ENCODE results near the gene DGKZ.

Gene DGKZ

GRCh38 chr11:46414466-46414796 is 67.2 kb downstream of the DGKZ start:
- DNase-seq (ENCODE audit: low read depth) = no peak
- H3K4me3 ChIP-seq (ENCODE audit: low read depth, low read length) = no peak overlapping the region
- TF ChIP-seq POLR2A (IDR thresholded peaks at IDR 0.05; ENCODE audit: extremely low read depth, insufficient read length) (no peak), CTCF (IDR thresholded peaks at IDR 0.05; ENCODE audit: low read depth, low read length) (no peak), MYC (IDR thresholded peaks at IDR 0.05; ENCODE audit: low read depth, low read length) (no peak), MAX (IDR thresholded peaks at IDR 0.05; ENCODE audit: low read depth, low read length) (no peak)

- no peak for DNase-seq (ENCODE audit: low read depth)
- H3K4me3 ChIP-seq (ENCODE audit: low read depth, low read length) = no peak overlapping the region
- TF ChIP-seq CTCF (IDR thresholded peaks at IDR 0.05; ENCODE audit: low read depth, low read length) (no peak), POLR2A (IDR thresholded peaks at IDR 0.05; ENCODE audit: extremely low read depth, insufficient read length) (no peak)
Observed at GRCh38 chr11:46414879-46415278, 67.6 kb downstream of the DGKZ start.

- no peak for DNase-seq (ENCODE audit: low read depth)
- no peak overlapping the region for H3K4me3 ChIP-seq (ENCODE audit: low read depth, low read length)
- no peak for TF ChIP-seq MAX (IDR thresholded peaks at IDR 0.05; ENCODE audit: low read depth, low read length)
- TF ChIP-seq CTCF (IDR thresholded peaks at IDR 0.05; ENCODE audit: low read depth, low read length) = no peak
- TF ChIP-seq MYC (IDR thresholded peaks at IDR 0.05; ENCODE audit: low read depth, low read length) = no peak
- TF ChIP-seq POLR2A (IDR thresholded peaks at IDR 0.05; ENCODE audit: extremely low read depth, insufficient read length) = no peak
Observed at GRCh38 chr11:46417711-46418110, 70.4 kb downstream of the DGKZ start.

GRCh38 chr11:46418751-46419150 is 71.5 kb downstream of the DGKZ start:
- TF ChIP-seq MAX (IDR thresholded peaks at IDR 0.05; ENCODE audit: low read depth, low read length) (no peak), MYC (IDR thresholded peaks at IDR 0.05; ENCODE audit: low read depth, low read length) (no peak), CTCF (IDR thresholded peaks at IDR 0.05; ENCODE audit: low read depth, low read length) (no peak), POLR2A (IDR thresholded peaks at IDR 0.05; ENCODE audit: extremely low read depth, insufficient read length) (no peak)
- H3K4me3 ChIP-seq (ENCODE audit: low read depth, low read length) = no peak overlapping the region
- no peak for DNase-seq (ENCODE audit: low read depth)

- no peak overlapping the region for H3K4me3 ChIP-seq (ENCODE audit: low read depth, low read length)
- TF ChIP-seq MAX (IDR thresholded peaks at IDR 0.05; ENCODE audit: low read depth, low read length) (no peak), MYC (IDR thresholded peaks at IDR 0.05; ENCODE audit: low read depth, low read length) (no peak), POLR2A (IDR thresholded peaks at IDR 0.05; ENCODE audit: extremely low read depth, insufficient read length) (no peak)
- DNase-seq (ENCODE audit: low read depth) = no peak
Observed at GRCh38 chr11:46420513-46420912, 73.2 kb downstream of the DGKZ start.

GRCh38 chr11:46421257-46421880 is 74.1 kb downstream of the DGKZ start:
- TF ChIP-seq MAX (IDR thresholded peaks at IDR 0.05; ENCODE audit: low read depth, low read length) = no peak
- no peak for TF ChIP-seq POLR2A (IDR thresholded peaks at IDR 0.05; ENCODE audit: extremely low read depth, insufficient read length)
- TF ChIP-seq CTCF (IDR thresholded peaks at IDR 0.05; ENCODE audit: low read depth, low read length) = no peak
- TF ChIP-seq MYC (IDR thresholded peaks at IDR 0.05; ENCODE audit: low read depth, low read length) = no peak
- DNase-seq (ENCODE audit: low read depth) = no peak
- H3K4me3 ChIP-seq (ENCODE audit: low read depth, low read length) = no peak overlapping the region
